CD4-positive, alpha-beta T cell treated with Interleukin-6 for 4 hours (primary cell): ENCODE measurements around the gene FOXL1.
"Not testable (repeated sequence)": the region's sequence is repeated elsewhere in the genome, so short reads cannot be mapped to it uniquely, and the experiment has no call there.

Source experiments
- DNase-seq: peaks from one replicate; pipeline ENCODE4 v3.0.0-alpha.2; 2020; ENCODE audit warnings: mixed read lengths

Gene FOXL1

DNA sequence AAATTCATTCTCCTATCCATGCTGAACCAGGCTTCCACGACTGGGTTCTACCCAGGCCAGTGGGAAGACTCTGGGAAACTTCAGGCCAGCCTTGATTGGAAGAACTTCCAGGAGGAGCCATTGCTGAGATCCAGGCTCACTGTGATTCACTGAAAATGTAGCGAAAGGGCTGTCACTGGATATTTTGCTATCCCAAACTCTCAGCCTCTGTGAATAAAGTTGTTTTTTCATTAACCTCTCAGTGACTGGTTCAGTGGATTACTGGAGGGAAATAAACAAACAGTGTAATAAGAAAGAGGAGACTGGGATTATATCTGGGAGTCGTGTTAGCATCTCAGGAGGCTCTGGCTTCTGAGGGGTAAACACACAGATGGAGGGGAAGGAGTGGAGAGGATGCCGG lies 3.1 kb downstream of the FOXL1 start:
- DNase-seq: no peak

DNA sequence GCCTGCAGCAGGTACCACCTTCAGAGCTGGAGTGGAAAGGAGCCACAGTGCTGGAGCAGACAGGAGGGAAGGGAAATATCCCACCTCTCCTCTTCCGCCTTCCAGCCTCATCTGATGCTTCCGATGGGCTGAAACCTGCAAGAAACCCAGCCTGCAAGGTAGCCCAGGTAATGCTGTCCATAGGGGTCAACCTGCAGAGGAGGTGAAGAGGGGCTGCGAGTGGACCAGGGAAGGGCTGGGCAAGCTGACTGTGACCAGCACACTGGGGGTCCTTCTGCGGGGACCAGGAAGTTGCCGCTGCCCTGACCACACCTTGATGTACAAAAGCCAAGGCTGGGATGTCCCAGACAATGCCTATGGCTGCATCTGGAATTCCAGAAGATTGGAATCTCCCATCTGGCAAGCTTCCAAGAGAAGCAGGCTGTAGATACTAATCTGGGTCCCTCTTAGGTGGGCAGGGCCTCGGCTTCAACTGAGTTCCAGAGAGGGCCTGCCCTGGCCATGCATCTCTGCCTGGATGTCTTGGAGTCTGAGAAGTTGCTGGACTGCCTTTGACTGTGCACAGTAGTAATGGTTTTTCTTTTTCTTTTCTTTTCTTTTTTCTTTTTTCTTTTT lies 5.8 kb downstream of the FOXL1 start:
- no peak for DNase-seq

GRCh38 chr16:86584726-86585721 lies 6.7 kb downstream of the FOXL1 start:
- no peak for DNase-seq

DNA sequence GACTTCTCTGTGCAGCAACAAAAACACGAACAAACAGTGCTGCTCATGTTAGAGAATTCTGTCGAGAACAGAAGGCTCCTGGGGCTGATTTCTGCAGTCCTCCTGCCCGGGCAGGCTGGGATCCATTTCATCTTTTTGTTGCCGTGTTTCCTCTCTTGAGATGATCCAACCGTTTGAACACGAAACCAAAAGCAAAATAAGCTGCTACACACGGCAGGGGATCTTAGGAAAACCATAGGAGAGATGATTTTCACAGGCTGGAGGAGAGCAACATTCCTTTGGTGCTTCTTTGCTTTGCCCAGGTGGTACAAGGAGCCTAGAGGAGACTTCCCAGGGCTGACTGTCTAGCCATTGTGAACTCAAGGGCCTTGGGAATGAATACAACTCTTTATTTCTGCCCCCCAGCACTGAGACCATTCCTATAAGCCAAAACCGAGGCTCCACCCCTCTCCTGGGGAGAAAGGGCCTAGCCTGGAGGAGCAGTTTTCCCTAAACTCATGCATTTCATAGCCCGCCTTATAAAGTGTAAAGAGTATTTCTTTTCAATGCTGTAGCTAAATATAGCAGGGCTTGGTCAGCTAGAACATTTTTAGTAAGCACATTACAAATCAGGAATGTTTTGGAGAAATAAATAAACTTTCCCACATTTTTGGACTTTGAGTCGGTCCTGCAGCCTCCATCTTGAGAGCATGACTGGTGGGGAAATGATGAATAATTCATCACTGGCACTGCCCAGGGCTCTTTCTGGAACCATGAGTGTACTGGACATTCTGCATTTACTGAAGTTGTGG lies 7.7 kb downstream of the FOXL1 start:
- no peak for DNase-seq

- no peak for DNase-seq
Measured at GRCh38 chr16:86587487-86587886, 9.1 kb downstream of the FOXL1 start.

DNA sequence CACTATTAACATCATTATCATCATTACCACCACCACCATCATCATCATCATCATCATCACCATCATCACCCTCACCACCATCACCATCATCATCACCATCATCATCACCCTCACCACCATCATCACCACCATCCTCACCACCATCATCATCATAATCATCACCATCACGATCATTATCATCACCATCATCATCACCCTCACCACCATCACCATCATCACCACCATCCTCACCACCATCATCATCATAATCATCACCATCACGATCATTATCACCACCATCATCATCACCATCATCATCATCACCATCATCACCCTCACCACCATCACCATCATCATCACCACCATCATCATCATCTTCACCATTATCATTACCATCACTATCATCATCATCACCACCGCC lies 9.6 kb downstream of the FOXL1 start:
- DNase-seq: not testable (repeated sequence)

DNA sequence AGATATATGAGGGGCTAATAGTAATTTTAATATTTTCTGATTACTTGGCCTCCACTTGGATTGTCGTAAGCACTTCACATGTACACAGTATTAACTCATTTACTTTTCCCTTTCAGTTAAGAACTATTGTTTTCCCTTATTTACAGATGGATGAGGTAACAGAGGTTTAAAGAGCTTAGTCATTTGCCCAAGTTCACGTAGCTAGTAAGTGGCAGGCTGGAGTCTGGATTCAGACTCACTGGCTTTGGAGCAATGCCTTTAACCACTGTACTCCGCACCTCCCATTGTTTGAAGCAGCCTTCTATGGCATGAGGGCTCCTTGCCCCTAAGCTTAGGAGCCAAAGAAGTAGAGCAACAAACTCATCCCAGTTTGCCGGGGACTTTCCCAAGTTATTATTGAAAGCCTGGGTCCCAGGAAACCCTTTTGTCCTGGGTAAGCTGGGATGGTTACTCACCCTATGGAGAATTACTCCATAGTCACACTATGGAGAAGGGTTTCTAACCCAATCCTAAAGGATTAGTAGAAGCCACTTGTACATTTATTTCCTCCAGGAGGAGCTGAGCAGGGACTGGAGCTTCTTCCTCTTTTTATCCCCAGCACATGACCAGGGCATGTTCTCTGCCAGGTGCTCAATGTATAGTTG lies 12.3 kb downstream of the FOXL1 start:
- DNase-seq: no peak

DNA sequence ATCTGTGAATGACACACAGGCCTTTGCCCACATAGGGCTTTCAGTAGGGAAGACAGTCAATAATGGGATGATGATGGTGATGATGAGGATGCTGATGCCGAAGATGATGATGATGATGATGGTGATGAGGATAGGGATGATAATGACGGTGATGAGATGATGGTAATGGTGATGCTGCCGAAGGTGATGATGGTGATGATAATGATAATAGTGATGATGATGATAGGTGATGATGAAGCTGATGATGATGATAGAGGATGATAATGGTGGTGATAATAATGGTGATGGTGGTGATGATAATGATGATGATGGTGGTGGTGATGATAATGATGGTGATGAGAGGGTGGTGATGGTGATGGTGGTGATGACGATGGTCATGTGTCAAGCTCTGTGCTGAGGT lies 12.9 kb downstream of the FOXL1 start:
- no peak for DNase-seq

GRCh38 chr16:86593913-86594620 lies 15.7 kb downstream of the FOXL1 start:
- no peak for DNase-seq

GRCh38 chr16:86594721-86595120 lies 16.4 kb downstream of the FOXL1 start:
- no peak for DNase-seq

DNA sequence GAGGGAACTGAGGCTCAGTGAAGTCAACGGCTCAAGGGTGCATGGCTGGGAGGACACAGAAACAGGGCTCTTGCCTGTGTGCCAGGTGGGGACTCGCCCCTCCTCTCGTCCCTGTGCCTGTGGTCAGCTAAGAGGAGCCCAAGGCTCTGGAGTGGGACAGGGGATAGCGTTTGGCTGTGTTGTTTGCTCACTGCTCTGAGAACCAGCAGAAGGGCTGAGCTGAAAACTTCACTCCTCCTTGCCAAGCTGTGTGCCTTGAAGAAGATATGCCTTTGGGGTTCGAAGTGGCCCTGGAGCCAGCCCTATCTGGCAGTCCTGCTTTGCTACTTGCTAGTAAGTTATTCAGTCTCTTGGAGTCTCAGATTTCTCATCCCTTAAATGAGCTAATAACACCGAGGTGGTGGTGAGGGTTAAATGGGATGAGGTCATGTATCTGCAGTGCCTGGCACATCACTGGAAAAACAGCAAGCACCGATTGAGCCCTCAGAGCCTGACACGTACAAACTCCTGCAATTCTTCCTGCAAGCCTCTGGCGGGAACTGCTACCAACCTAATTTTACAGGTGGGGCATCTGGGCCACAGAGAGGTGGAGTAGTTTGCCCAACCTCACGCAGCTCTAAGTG lies 17.7 kb downstream of the FOXL1 start:
- no peak for DNase-seq

GRCh38 chr16:86597126-86597879 lies 19.0 kb downstream of the FOXL1 start:
- DNase-seq: no peak

DNA sequence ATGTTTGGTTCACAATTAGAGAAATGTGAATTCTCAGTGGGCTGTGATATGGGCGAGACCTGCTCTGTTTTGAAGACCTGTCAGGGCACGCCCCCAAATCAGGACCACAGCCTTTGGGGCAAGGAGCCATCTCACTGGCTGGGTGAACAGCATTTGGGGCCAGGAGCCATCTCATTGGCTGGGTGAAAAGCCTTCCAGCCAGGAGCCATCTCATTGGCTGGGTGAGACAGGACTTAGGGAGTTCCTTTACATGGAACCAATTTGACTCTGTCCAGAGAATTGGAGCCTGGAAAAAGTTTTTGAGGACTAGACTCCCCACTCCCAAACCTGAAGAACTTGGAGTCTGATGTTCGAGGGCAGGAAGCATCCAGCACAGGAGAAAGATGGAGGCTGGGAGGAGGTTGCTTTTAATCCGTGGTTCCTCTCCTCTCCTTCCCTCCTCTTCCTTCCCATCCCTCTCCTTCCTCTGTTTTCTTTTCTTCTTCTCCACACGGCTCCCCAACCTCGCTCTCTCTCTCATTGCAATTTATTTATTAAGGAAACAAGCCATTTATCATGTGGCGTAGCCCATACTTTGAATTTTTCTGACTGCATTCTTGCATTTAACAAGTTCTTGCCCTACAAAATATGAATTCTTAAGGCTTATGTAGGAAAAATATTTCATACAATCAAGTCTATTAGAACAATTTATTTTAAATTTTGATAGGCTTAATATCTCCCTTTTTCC lies 19.7 kb downstream of the FOXL1 start:
- DNase-seq: no peak

GRCh38 chr16:86598607-86599565 lies 20.5 kb downstream of the FOXL1 start:
- no peak for DNase-seq

- DNase-seq: no peak
Measured at GRCh38 chr16:86601356-86601755, 23.0 kb downstream of the FOXL1 start.

GRCh38 chr16:86602521-86602920 lies 24.2 kb downstream of the FOXL1 start:
- DNase-seq: no peak

GRCh38 chr16:86604436-86605193 lies 26.3 kb downstream of the FOXL1 start:
- DNase-seq: peak; percentile 48

GRCh38 chr16:86605950-86606349 lies 27.6 kb downstream of the FOXL1 start:
- no peak for DNase-seq
